Measurements from ENCODE around the gene MISP. TPM values are rescaled to one million over a fixed set of nuclear protein-coding genes. Genes with fewer than 3 reads are reported as not detected.

MISP gene
- total RNA-seq, 1 donor from 2014 or later, result 2.9 TPM

- DNase-seq, result no peak
Observed at GRCh38 chr19:746208-746819, 4.6 kb upstream of the MISP start.

GRCh38 chr19:746956-747355, 4.0 kb upstream of the MISP start:
- no peak for DNase-seq

- DNase-seq, result no peak
Observed at GRCh38 chr19:747432-748273, 3.3 kb upstream of the MISP start.

DNA sequence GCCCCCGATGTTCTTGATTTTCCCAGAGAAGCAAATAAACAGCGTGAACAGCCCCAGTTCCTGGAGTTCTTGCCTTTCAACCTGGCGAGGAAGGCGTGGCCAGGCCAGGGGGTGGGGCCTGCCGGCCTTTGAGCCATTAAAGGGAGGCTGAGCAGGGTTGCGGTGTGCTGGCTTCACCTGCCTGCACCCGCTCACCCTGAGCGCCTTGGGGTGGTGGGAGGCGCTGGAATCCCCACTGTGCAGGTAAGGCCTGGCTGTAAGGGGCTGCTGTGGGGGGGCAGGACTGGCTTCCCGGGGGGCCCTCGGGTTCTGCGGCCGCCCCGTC, 2.7 kb upstream of the MISP start:
- no peak for DNase-seq

DNA sequence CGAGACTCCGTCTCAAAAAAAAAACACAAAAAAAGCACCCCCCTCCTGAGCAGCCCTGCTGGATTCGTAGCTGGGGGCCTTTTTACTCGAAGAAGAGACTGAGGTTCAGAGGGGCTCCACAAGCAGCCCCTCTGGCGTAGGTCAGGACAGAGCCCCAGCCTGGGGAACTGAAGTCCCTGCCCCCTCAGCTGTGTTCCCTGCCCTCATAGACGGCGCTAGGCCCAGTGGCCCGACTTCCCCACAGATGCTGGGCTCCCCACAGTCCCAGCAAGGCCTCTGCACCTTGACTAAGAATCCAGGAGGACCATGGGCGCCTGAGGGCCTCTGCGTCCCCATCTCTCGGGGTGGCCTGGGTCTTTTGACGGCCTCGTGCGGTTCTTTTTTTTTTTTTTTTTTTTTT, 1.1 kb upstream of the MISP start:
- no peak for DNase-seq

GRCh38 chr19:751501-752341, 809 bp downstream of the MISP start:
- no peak for DNase-seq

GRCh38 chr19:752652-753517, 2.0 kb downstream of the MISP start:
- DNase-seq, result peak; percentile 84

GRCh38 chr19:754530-754929, 3.6 kb downstream of the MISP start:
- DNase-seq, result no peak

- DNase-seq, result no peak
Observed at GRCh38 chr19:755063-755462, 4.2 kb downstream of the MISP start.

- no peak for DNase-seq
Observed at GRCh38 chr19:756236-756635, 5.3 kb downstream of the MISP start.

- DNase-seq, result no peak
Observed at GRCh38 chr19:756821-757688, 6.1 kb downstream of the MISP start.

GRCh38 chr19:757811-758668, 7.1 kb downstream of the MISP start:
- no peak for DNase-seq

DNA sequence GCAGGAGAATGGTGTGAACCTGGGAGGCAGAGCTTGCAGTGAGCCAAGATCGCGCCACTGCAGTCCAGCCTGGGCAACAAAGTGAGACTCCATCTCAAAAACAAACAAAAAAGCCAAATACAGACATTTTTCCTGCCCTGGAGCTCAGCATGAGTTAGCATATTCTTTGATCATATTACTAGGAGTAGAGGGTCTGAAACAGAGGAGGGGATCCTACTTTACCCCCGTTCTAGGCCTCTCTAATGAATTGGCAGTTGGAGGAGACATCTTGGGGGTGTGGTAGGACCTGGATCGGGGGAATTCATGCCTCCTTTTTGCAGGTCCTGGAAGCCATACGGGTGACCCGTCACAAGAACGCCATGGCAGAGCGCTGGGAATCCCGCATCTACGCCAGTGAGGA, 12.3 kb downstream of the MISP start:
- DNase-seq, result no peak

DNA sequence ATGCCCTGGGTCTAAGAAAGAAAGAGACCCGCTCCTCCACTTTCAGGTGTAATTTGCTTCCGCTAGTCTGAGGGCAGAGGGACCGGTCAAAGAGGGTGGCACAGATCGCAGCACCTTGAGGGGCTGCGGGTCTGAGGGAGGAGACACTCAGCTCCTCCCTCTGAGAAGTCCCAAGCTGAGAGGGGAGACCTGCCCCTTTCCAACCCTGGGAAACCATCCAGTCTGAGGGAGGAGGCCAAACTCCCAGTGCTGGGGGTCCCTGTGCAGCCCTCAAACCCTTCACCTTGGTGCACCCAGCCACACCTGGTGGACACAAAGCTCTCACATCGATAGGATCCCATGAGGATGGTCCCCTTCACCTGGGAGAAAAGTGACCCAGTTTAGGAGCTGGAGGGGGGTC, 13.0 kb downstream of the MISP start:
- no peak for DNase-seq

GRCh38 chr19:764301-764700, 13.4 kb downstream of the MISP start:
- no peak for DNase-seq

- DNase-seq, result no peak
Observed at GRCh38 chr19:765179-765738, 14.3 kb downstream of the MISP start.

- peak; percentile 41 for DNase-seq
Observed at GRCh38 chr19:768424-768823, 17.5 kb downstream of the MISP start.

GRCh38 chr19:769616-770015, 18.7 kb downstream of the MISP start:
- DNase-seq, result no peak

GRCh38 chr19:771332-771785, 20.4 kb downstream of the MISP start:
- no peak for DNase-seq

DNA sequence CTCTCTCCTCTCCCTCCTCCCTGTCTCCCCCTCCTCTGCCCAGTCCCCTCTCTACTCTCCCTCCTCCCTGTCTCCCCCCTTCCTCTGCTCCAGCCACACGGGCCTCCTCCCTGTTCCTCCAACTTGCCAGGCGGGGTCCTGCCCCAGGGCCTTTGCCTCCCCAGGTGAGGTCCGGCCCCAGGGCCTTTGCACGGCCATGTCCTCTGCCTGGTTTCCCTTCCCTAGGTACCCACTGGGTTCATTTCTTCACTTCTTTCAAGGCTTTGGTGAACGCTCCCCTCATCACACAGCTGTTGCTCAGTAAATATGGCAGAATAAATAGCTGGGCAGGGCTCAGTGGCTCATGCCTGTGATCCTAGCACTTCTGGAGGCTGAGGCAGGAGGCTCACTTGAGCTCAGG, 21.2 kb downstream of the MISP start:
- no peak for DNase-seq

Measured in tongue (tissue), 2 donors.